NCI-H345 treated with DMSO at 0.1 percent for 48 hours (cell line): Measurements from ENCODE around the gene IGF1.
"Not testable (repeated sequence)": the region's sequence is repeated elsewhere in the genome, so short reads cannot be mapped to it uniquely, and the experiment has no call there.

ENCODE experiments used
- DNase-seq: peaks from one replicate; lab custom pipeline; 2025; ENCODE audit not compliant: unreplicated experiment; lab: John Stamatoyannopoulos, UW

The IGF1 gene

GRCh38 chr12:102463659-102464249 lies 16.6 kb downstream of the IGF1 start:
- no peak for DNase-seq

GRCh38 chr12:102462795-102463465 lies 17.4 kb downstream of the IGF1 start:
- DNase-seq = no peak

- no peak for DNase-seq
These were observed 18.0 kb downstream of the IGF1 start for GRCh38 chr12:102462386-102462785.

- DNase-seq = no peak
These were observed 18.9 kb downstream of the IGF1 start for GRCh38 chr12:102461501-102461900.

- DNase-seq = no peak
These were observed 21.0 kb downstream of the IGF1 start for GRCh38 chr12:102459314-102459713.

- DNase-seq = no peak
These were observed 25.3 kb downstream of the IGF1 start for GRCh38 chr12:102454808-102455760.

GRCh38 chr12:102454330-102454729 lies 26.0 kb downstream of the IGF1 start:
- DNase-seq = no peak

- DNase-seq = no peak
These were observed 27.8 kb downstream of the IGF1 start for GRCh38 chr12:102452605-102453004.

- DNase-seq = not testable (repeated sequence)
These were observed 31.3 kb downstream of the IGF1 start for GRCh38 chr12:102449018-102449417.

GRCh38 chr12:102447426-102447825 lies 32.9 kb downstream of the IGF1 start:
- DNase-seq = not testable (repeated sequence)

- DNase-seq = no peak
These were observed 35.7 kb downstream of the IGF1 start for GRCh38 chr12:102444707-102445106.

- DNase-seq = no peak
These were observed 36.3 kb downstream of the IGF1 start for GRCh38 chr12:102444093-102444492.

- no peak for DNase-seq
These were observed 39.2 kb downstream of the IGF1 start for GRCh38 chr12:102441077-102441596.

GRCh38 chr12:102439426-102440405 lies 40.6 kb downstream of the IGF1 start:
- no peak for DNase-seq

GRCh38 chr12:102438827-102439210 lies 41.5 kb downstream of the IGF1 start:
- no peak for DNase-seq

- no peak for DNase-seq
These were observed 42.1 kb downstream of the IGF1 start for GRCh38 chr12:102438047-102438826.

- no peak for DNase-seq
These were observed 42.9 kb downstream of the IGF1 start for GRCh38 chr12:102437511-102437910.

- DNase-seq = no peak
These were observed 43.5 kb downstream of the IGF1 start for GRCh38 chr12:102436867-102437266.

- no peak for DNase-seq
These were observed 44.4 kb downstream of the IGF1 start for GRCh38 chr12:102435827-102436436.
